ENCODE data around the gene FER1L5. TPM values are rescaled to one million over a fixed set of nuclear protein-coding genes. Genes with fewer than 3 reads are reported as not detected.

Gene FER1L5
- total and polyA plus RNA-seq, 9 of the 15 experiments (the other 6 are each of a cell fraction or from before 2014, with no cell fraction given): 0.01 TPM; not detected in 6

- no peak for TF ChIP-seq ZNF584 (CRISPR knock-in tag; IDR thresholded peaks at IDR 0.05; ENCODE audit: low read depth)
- TF ChIP-seq, protein P1, sequence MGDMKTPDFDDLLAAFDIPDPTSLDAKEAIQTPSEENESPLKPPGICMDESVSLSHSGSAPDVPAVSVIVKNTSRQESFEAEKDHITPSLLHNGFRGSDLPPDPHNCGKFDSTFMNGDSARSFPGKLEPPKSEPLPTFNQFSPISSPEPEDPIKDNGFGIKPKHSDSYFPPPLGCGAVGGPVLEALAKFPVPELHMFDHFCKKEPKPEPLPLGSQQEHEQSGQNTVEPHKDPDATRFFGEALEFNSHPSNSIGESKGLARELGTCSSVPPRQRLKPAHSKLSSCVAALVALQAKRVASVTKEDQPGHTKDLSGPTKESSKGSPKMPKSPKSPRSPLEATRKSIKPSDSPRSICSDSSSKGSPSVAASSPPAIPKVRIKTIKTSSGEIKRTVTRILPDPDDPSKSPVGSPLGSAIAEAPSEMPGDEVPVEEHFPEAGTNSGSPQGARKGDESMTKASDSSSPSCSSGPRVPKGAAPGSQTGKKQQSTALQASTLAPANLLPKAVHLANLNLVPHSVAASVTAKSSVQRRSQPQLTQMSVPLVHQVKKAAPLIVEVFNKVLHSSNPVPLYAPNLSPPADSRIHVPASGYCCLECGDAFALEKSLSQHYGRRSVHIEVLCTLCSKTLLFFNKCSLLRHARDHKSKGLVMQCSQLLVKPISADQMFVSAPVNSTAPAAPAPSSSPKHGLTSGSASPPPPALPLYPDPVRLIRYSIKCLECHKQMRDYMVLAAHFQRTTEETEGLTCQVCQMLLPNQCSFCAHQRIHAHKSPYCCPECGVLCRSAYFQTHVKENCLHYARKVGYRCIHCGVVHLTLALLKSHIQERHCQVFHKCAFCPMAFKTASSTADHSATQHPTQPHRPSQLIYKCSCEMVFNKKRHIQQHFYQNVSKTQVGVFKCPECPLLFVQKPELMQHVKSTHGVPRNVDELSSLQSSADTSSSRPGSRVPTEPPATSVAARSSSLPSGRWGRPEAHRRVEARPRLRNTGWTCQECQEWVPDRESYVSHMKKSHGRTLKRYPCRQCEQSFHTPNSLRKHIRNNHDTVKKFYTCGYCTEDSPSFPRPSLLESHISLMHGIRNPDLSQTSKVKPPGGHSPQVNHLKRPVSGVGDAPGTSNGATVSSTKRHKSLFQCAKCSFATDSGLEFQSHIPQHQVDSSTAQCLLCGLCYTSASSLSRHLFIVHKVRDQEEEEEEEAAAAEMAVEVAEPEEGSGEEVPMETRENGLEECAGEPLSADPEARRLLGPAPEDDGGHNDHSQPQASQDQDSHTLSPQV (IDR thresholded peaks at IDR 0.05): peak; percentile 19; the same call in 1 of the 2 replicates
- TF ChIP-seq POLR2AphosphoS5 (IDR thresholded peaks at IDR 0.05; ENCODE audit: control insufficient read depth, insufficient read depth, low read depth, low read length): no peak
- TF ChIP-seq, protein P2, sequence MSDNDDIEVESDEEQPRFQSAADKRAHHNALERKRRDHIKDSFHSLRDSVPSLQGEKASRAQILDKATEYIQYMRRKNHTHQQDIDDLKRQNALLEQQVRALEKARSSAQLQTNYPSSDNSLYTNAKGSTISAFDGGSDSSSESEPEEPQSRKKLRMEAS (CRISPR knock-in tag; IDR thresholded peaks at IDR 0.05): 0 out of 2 replicates have a peak, but pooled peaks have one; percentile 17
Observed at GRCh38 chr2:96636551-96637171, 5.9 kb upstream of the FER1L5 start (continued).
